HepG2 (cell line): Measurements from ENCODE around the gene SUOX. TPM values are rescaled to one million over a fixed set of nuclear protein-coding genes. Genes with fewer than 3 reads are reported as not detected.

ENCODE experiments used
- AKNA ChIP-seq: sonication (generic); formaldehyde crosslinking; IDR thresholded peaks from 2 replicates; pipeline ENCODE4 v1.4.0; 2020; ENCODE audit warnings: missing genetic modification reagents, borderline replicate concordance
- KDM4B ChIP-seq: sonication (generic); formaldehyde crosslinking; IDR thresholded peaks from 2 replicates; pipeline ENCODE4 v1.4.0; 2020; ENCODE audit warnings: missing genetic modification reagents
- NKX3-1 ChIP-seq: sonication (generic); formaldehyde crosslinking; IDR thresholded peaks from 2 replicates; pipeline ENCODE4 v1.5.0; 2020; ENCODE audit warnings: missing genetic modification reagents
- NR0B2 ChIP-seq: sonication (generic); formaldehyde crosslinking; IDR thresholded peaks from 2 replicates; pipeline ENCODE4 v1.4.0; 2020; ENCODE audit warnings: mild to moderate bottlenecking, missing genetic modification reagents
- NR2F2 ChIP-seq: IDR thresholded peaks from 2 replicates; pipeline ENCODE4 v1.6.1; 2012; ENCODE audit warnings: low read depth, inconsistent platforms, borderline replicate concordance
- PATZ1 ChIP-seq: sonication (generic); formaldehyde crosslinking; IDR thresholded peaks from 2 replicates; pipeline ENCODE4 v1.4.0; 2020; ENCODE audit warnings: missing genetic modification reagents
- PAX8 ChIP-seq: sonication (generic); formaldehyde crosslinking; IDR thresholded peaks from 2 replicates; pipeline ENCODE4 v1.8.0; 2022; ENCODE audit warnings: mild to moderate bottlenecking, missing genetic modification reagents, borderline replicate concordance
- SP1 ChIP-seq, 2 experiments: fragments of 450-650 bp in 1 of 2; sonication (generic) in 1 of 2; formaldehyde crosslinking in 1 of 2; IDR thresholded peaks; 2 replicates each; pipeline versions ENCODE4 v1.4.0 to v1.6.1; 2016 to 2020; ENCODE audit warnings: missing genetic modification reagents in 1 of 2
- SRSF1 ChIP-seq: fragments of 200-400 bp; formaldehyde crosslinking; optimal IDR thresholded peaks from 2 replicates; pipeline ENCODE3; 2017; ENCODE audit warnings: mild to moderate bottlenecking, low read depth, low read length, moderate library complexity
- USF2 ChIP-seq, 2 experiments: sonication (generic) in 1 of 2; formaldehyde crosslinking in 1 of 2; IDR thresholded peaks; 2 replicates each; pipeline versions ENCODE4 v1.5.1 to v1.6.1; 2011 to 2020; ENCODE audit warnings: borderline replicate concordance in 1 of 2, low read depth in 1 of 2, low read length in 1 of 2, mild to moderate bottlenecking in 1 of 2, missing genetic modification reagents in 1 of 2, moderate library complexity in 1 of 2
- ZBTB44 ChIP-seq: sonication (generic); formaldehyde crosslinking; IDR thresholded peaks from 2 replicates; pipeline ENCODE4 v1.4.0; 2020; ENCODE audit warnings: missing genetic modification reagents
- ZNF33A ChIP-seq: sonication (generic); formaldehyde crosslinking; IDR thresholded peaks from 2 replicates; pipeline ENCODE4 v1.5.1; 2020; ENCODE audit warnings: missing genetic modification reagents, mild to moderate bottlenecking, moderate library complexity, borderline replicate concordance
- ZNF550 ChIP-seq: sonication (generic); formaldehyde crosslinking; IDR thresholded peaks from 2 replicates; pipeline ENCODE4 v1.4.0; 2020; ENCODE audit warnings: mild to moderate bottlenecking, missing genetic modification reagents, borderline replicate concordance
- ZNF713 ChIP-seq: sonication (generic); formaldehyde crosslinking; IDR thresholded peaks from 2 replicates; pipeline ENCODE4 v1.4.0; 2020; ENCODE audit warnings: mild to moderate bottlenecking, missing genetic modification reagents
- ZNF816 ChIP-seq: sonication (generic); formaldehyde crosslinking; IDR thresholded peaks from 2 replicates; pipeline ENCODE4 v1.8.0; 2022; ENCODE audit warnings: missing genetic modification reagents, mild to moderate bottlenecking, borderline replicate concordance
- polyA plus RNA-seq, 8 experiments: library from polyadenylated mRNA; depleted of rRNA in 3 of 8; stranded (reverse) in 7 of 8; unstranded in 1 of 8; fragments of >200 nt; fragmentation: Illumina TruSeq in 4 of 8; extraction: Trizol in 4 of 8; gene quantifications; 2 replicates each; pipeline versions ENCODE4 v1.2.1 to v1.2.3, GENCODE V29; 2011 to 2016; ENCODE audit warnings: low read depth in 4 of 8, missing spikeins in 1 of 8, mixed read lengths in 1 of 8; ENCODE audit not compliant: insufficient read depth in 1 of 8
- total RNA-seq, 5 experiments: library from RNA; depleted of rRNA; stranded (reverse); fragments of >200 nt; fragmentation: Illumina TruSeq; extraction: Trizol; gene quantifications; 2 replicates each; pipeline ENCODE4 v1.2.3, GENCODE V29; 2016; ENCODE audit warnings: low read depth in 1 of 5

SUOX gene
- total and polyA plus RNA-seq, 2 of the 13 experiments (the other 11 are each of a cell fraction or from before 2014, with no cell fraction given), result 23.9 to 25.9 TPM

GRCh38 chr12:55966408-55967281 is 30.4 kb upstream of the SUOX start, which contains the start of gene CDK2 (continued):
- no peak for TF ChIP-seq AKNA (CRISPR knock-in tag)
- TF ChIP-seq ZNF713 (CRISPR knock-in tag), result no peak
- TF ChIP-seq SP1 (IDR thresholded peaks at IDR 0.05), result no peak
- TF ChIP-seq SP1 (CRISPR knock-in tag; IDR thresholded peaks at IDR 0.05), result peak; percentile 88
- peak; percentile 45; the same call in 1 of the 2 replicates for TF ChIP-seq NKX3-1 (CRISPR knock-in tag)
- no peak for TF ChIP-seq KDM4B
- TF ChIP-seq USF2 (IDR thresholded peaks at IDR 0.05; ENCODE audit: low read depth, low read length), result no peak
- TF ChIP-seq USF2 (CRISPR knock-in tag; IDR thresholded peaks at IDR 0.05; ENCODE audit: borderline replicate concordance), result no peak
- peak; percentile 90 for TF ChIP-seq PATZ1
- no peak for TF ChIP-seq NR2F2
- no peak for TF ChIP-seq NR0B2 (CRISPR knock-in tag)
- no peak for TF ChIP-seq ZNF550 (CRISPR knock-in tag)
- TF ChIP-seq PAX8, result 0 out of 2 replicates have a peak, but pooled peaks have one; percentile 33
- TF ChIP-seq ZNF816 (CRISPR knock-in tag), result no peak
- peak; percentile 67 for TF ChIP-seq SRSF1
- no peak for TF ChIP-seq ZNF33A (CRISPR knock-in tag)
- TF ChIP-seq ZBTB44 (CRISPR knock-in tag), result no peak
